ENCODE results near the gene ITPK1.

ITPK1 gene

GRCh38 chr14:92945544-92945943, 170.2 kb downstream of the ITPK1 start:
- no peak overlapping the region for H3K4me3 ChIP-seq (ENCODE audit: low read depth in 1 of 2, low read length in 2 of 2)
- no peak for DNase-seq
- H3K27me3 ChIP-seq (ENCODE audit: insufficient read depth, low read length, poor library complexity), result no peaks in the 10 kb centered on the region
- H4K20me1 ChIP-seq (ENCODE audit: insufficient read depth, low read length), result 0 out of 2 replicates have a peak, but pooled peaks cover 8% of the 10 kb centered on the region
- H3K9ac ChIP-seq (ENCODE audit: low read depth, low read length), result no peak overlapping the region
- H3K79me2 ChIP-seq (ENCODE audit: insufficient read depth, low read length), result no peaks in the 10 kb centered on the region
- TF ChIP-seq EZH2 (IDR thresholded peaks at IDR 0.05; ENCODE audit: borderline replicate concordance, low read depth, low read length, severe bottlenecking), result no peak
- TF ChIP-seq CTCF (IDR thresholded peaks at IDR 0.05; ENCODE audit: borderline replicate concordance, extremely low read depth, low read length, poor library complexity, severe bottlenecking), result no peak
- no peaks in the 10 kb centered on the region for H3K9me3 ChIP-seq (ENCODE audit: insufficient read depth, low read length, severe bottlenecking)
- ATAC-seq (ENCODE audit: insufficient read depth, low read depth), result no peak
- H3K27ac ChIP-seq (ENCODE audit: low read length), result no peak overlapping the region
- no peaks in the 10 kb centered on the region for H3K4me1 ChIP-seq (ENCODE audit: insufficient read depth, low read length)
- no peak overlapping the region for H2AFZ ChIP-seq (ENCODE audit: low read depth, low read length)
- peaks cover 52% of the 10 kb centered on the region for H3K36me3 ChIP-seq (ENCODE audit: insufficient read depth, low read length)
- no peak overlapping the region for H3K4me2 ChIP-seq (ENCODE audit: insufficient read depth, low read length)

GRCh38 chr14:92944976-92945375, 170.7 kb downstream of the ITPK1 start:
- no peak for TF ChIP-seq EZH2 (IDR thresholded peaks at IDR 0.05; ENCODE audit: borderline replicate concordance, low read depth, low read length, severe bottlenecking)
- no peak for TF ChIP-seq CTCF (IDR thresholded peaks at IDR 0.05; ENCODE audit: borderline replicate concordance, extremely low read depth, low read length, poor library complexity, severe bottlenecking)
- no peak for ATAC-seq (ENCODE audit: insufficient read depth, low read depth)
- H2AFZ ChIP-seq (ENCODE audit: low read depth, low read length), result no peak overlapping the region
- no peak overlapping the region for H3K27ac ChIP-seq (ENCODE audit: low read length)
- DNase-seq, result no peak
- H3K79me2 ChIP-seq (ENCODE audit: insufficient read depth, low read length), result no peaks in the 10 kb centered on the region
- no peaks in the 10 kb centered on the region for H3K9me3 ChIP-seq (ENCODE audit: insufficient read depth, low read length, severe bottlenecking)
- H3K4me2 ChIP-seq (ENCODE audit: insufficient read depth, low read length), result no peak overlapping the region
- H3K9ac ChIP-seq (ENCODE audit: low read depth, low read length), result no peak overlapping the region
- no peaks in the 10 kb centered on the region for H3K27me3 ChIP-seq (ENCODE audit: insufficient read depth, low read length, poor library complexity)
- peaks cover 49% of the 10 kb centered on the region for H3K36me3 ChIP-seq (ENCODE audit: insufficient read depth, low read length)
- no peaks in the 10 kb centered on the region for H3K4me1 ChIP-seq (ENCODE audit: insufficient read depth, low read length)
- 0 out of 2 replicates have a peak, but pooled peaks cover 8% of the 10 kb centered on the region for H4K20me1 ChIP-seq (ENCODE audit: insufficient read depth, low read length)
- H3K4me3 ChIP-seq (ENCODE audit: low read depth in 1 of 2, low read length in 2 of 2), result no peak overlapping the region

DNA sequence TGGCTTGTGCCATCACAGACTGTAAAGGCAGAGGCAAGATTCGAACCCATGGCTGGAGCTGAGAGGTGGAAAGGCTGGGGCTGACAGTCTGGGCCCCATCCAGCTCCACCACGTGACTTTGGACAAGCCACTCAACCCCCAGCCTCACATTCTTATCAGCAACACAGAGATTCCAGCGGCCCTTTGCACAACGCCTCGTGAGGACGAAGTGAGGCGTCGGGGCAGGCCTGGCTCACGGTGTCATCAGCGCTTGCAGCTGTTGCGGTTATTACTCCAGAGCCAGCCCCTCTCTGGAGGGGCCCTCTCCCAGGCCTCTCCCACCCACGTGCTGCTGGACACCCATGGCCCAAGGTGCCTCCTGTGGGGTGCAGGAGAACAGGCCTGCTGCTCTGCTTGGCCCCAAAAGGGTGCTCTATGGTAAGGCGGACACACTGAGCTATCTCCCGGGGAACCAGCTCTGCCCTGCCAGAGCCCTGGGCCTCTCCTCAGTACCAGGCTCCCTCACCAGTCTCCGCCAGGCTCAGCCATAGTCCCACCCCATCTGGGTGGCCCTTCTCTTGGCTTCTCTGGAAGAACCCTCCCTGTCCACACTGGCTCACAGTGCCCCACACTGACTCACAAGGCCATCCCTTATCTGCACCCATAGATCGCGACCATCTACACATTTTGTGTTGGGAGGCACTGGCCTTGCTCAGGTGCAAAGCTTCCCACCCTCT, 171.7 kb downstream of the ITPK1 start:
- H3K79me2 ChIP-seq (ENCODE audit: insufficient read depth, low read length), result no peaks in the 10 kb centered on the region
- H3K4me1 ChIP-seq (ENCODE audit: insufficient read depth, low read length), result no peaks in the 10 kb centered on the region
- no peak overlapping the region for H3K27ac ChIP-seq (ENCODE audit: low read length)
- H3K4me3 ChIP-seq (ENCODE audit: low read depth in 1 of 2, low read length in 2 of 2), result no peak overlapping the region
- DNase-seq (no peak), ATAC-seq (ENCODE audit: insufficient read depth, low read depth) (no peak)
- H3K9me3 ChIP-seq (ENCODE audit: insufficient read depth, low read length, severe bottlenecking), result no peaks in the 10 kb centered on the region
- H3K9ac ChIP-seq (ENCODE audit: low read depth, low read length), result no peak overlapping the region
- H3K36me3 ChIP-seq (ENCODE audit: insufficient read depth, low read length), result peaks cover 44% of the 10 kb centered on the region
- H4K20me1 ChIP-seq (ENCODE audit: insufficient read depth, low read length), result 0 out of 2 replicates have a peak, but pooled peaks cover 8% of the 10 kb centered on the region
- H3K4me2 ChIP-seq (ENCODE audit: insufficient read depth, low read length), result no peak overlapping the region
- TF ChIP-seq CTCF (IDR thresholded peaks at IDR 0.05; ENCODE audit: borderline replicate concordance, extremely low read depth, low read length, poor library complexity, severe bottlenecking) (no peak), EZH2 (IDR thresholded peaks at IDR 0.05; ENCODE audit: borderline replicate concordance, low read depth, low read length, severe bottlenecking) (no peak)
- H3K27me3 ChIP-seq (ENCODE audit: insufficient read depth, low read length, poor library complexity), result no peaks in the 10 kb centered on the region
- H2AFZ ChIP-seq (ENCODE audit: low read depth, low read length), result no peak overlapping the region

All from DND-41 (cell line).